AML-193 (cell line): ENCODE measurements around the gene MTTP.

Source experiments
- DNase-seq, 2 experiments: peaks; one replicate each; lab custom pipeline; 2025; lab: John Stamatoyannopoulos, UW

The MTTP gene

DNA sequence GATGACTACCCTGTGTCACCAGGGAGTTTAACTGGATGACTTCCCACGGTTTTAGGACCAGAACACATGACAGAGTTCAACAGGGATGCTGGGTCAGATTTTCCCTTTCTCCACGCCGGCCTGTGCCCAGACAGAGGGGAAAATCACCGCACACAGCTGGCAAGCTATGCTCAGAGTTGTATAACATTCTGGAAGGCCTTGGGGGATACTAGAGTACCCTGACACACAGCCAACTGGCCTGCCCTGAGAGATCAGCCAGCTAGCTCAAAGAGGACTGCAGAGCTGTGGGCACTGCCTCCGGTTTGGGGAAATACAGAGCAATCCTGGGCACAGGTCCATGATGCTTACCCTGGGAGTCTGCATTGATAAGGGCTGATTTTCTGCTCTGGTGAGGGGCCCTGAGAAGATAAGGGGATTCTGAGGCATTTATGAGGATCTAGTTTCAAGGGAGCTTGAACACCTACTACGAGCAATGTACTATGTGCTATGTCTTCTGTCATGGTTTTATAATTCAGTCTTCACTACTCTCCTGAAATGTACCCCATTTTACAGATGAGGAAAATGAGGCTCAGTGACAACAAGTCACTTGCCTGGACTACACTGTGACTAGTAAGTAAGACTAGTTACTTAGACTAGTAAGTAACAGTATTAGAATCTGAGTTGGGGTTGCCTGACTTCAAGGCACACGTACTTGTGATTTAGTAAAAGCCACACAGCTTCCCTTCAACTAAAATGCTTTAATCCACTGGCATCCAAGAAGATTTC lies 68.3 kb downstream of the MTTP start:
- no peak for DNase-seq

DNA sequence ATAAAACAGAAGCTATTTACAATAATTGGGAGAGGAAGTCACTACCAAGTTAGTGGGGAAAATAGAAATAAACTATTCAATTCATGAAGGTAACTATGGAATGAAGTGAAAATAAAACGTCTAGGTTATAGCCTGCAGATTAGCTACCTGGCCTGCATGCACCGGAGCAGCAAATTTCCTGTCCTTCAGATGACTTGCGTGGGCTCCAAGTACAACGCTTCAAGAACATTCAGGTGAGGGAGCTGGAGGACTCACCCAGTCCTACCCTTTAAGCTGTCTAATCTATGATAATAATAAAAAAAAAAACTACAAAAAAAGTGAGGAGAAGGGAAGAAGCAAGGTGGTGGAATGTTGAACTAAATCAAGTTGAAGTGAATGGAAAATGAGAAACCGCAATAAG lies 69.8 kb downstream of the MTTP start:
- no peak for DNase-seq

DNA sequence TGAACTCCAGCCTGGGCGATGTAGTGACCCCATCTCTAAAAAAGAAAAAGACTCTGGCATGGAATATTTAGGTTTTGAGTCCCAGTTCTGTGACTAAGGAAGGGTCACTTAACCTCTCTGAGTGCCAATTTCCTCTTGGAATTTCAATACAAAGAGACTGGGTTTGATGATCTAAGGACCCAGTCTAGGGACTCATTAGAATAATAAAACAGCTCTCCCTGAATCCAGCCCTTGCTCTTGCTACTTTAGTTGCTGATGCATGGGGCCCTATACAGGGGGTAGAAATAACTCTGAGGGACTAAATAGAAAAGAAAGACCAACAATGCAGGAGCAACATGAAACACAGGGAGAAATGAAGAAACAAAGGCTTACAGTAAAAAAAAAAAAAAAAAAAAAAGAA lies 70.4 kb downstream of the MTTP start:
- DNase-seq: no peak

DNA sequence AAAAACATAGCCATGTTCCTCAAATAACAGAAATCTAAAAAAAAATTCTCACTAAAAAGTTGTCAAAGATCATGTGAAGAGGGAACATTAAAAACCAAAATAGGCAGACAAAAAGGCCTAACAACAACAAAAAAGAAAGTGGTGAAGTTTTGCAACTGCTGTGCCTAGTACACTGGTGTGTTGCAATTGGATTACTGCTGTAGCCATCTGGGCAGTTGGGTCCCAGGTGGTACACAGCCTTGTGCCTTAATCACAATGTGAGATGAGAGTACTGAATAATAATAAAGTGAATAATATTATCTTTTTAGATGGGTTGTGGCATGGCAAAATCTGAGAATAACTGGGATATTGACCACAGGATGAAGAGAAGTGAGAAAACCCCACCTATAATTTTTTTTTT lies 71.0 kb downstream of the MTTP start:
- DNase-seq: no peak

DNA sequence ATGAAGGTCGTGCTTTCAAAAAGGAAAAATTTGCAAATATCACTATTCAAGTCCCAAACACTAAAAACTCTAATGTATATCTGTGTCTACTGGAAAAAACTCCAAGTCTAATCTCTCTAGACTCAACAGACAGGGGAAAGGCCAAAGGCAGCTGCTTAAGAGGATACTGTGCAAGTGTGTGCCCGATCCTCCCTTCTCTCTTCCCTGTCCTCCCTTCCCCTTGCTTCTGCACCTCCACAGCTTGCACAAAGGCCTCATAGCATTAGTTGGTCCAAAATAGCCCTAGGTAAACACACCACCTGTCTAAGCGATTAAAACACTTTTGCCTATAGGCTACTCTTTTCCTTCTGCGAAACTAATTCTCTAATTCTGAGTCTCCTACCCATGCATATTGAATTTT lies 72.4 kb downstream of the MTTP start:
- no peak for DNase-seq

DNA sequence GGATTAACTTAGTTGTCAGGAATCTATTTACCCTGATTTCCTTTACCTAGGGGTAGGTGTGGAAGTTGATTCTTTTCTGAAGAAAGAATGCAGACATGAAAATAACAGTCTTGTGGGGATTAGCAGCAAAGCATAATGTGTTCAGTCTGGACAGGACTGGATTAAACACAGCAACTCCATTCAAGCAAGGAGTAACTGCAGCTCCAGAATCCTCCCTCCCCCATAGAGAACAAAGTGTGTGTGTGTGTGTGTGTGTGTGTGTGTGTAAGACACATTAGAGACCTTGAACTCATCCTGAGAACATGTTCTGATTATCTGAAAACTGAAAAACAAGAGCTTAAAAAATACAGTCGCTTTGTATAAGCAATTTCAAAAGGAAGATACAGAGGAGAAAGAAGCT lies 73.7 kb downstream of the MTTP start:
- DNase-seq: no peak

DNA sequence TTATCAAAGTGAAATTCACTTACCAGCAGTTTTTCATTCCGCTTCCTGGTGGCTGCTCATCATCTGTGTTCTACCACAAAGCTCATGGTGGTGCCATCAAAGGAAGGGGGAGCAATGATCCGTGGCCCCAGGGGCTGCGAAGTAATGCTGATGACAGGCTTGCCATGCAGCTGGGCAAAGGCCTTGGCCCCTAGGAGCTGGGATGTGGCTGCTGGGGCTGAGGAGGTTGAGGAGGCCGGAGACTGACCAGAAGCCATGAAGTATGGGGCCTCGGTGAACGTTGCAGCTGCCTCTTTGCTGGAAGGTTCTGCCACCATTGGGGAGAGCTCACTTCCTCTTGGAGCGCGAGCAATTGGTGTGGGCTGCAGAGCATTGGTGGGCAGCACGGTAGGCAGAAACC lies 74.6 kb downstream of the MTTP start:
- no peak for DNase-seq

DNA sequence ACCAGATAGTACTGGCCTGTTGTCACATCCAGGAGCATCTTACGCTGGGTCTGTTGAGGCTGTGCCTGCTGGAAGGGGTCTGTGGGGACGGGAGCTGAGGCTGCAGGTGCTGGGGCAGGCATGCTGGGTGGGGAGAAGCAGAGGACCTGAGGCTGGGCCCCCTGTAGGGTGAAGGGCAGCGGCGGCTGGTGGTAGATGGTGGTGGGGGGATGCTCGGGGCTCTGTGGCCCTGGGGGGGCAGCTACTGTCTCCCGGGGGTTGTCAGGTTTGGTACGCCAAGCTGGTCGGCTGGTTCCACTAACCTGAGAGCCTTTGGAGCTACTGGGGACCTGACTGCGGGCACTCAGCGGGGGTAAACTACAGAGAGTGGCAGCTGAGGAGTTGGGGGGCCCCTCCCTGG lies 75.2 kb downstream of the MTTP start:
- no peak for DNase-seq

DNA sequence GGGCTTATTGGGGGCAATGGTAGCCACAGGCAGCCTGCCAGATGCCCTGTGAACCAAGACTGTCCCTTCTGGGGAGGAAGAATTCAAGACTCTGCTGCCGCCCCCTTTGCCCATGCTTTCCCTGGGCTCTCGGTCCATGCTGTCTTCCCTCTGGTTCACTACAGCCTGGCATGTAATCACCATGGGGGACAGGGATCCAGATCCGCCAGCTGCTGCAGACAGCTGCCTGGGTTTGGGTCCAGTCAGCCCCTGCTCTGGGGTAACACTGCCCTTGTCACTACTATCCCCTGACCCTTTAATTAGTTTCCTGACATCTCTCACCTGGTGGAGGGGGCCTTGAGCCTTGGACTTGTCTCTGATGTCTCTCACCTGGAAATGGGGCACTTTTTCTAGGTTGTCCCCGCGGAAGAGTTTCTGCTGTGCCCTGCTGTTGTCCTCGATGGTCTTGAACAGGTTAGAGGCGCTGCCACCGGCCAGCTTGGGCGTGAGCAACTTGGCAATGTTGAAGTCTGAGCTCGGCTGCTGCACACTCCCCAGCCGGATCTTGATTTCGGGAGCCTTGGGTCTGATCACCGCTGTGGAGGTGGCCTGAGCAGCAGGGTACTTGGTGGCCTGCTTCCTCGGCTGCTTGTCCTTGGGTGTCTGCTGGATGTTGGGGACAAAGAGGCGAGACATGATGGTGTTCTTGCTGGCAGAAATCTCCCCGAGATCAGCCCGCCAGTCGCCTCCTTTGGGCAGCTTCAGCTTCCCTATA lies 76.6 kb downstream of the MTTP start:
- no peak for DNase-seq

DNA sequence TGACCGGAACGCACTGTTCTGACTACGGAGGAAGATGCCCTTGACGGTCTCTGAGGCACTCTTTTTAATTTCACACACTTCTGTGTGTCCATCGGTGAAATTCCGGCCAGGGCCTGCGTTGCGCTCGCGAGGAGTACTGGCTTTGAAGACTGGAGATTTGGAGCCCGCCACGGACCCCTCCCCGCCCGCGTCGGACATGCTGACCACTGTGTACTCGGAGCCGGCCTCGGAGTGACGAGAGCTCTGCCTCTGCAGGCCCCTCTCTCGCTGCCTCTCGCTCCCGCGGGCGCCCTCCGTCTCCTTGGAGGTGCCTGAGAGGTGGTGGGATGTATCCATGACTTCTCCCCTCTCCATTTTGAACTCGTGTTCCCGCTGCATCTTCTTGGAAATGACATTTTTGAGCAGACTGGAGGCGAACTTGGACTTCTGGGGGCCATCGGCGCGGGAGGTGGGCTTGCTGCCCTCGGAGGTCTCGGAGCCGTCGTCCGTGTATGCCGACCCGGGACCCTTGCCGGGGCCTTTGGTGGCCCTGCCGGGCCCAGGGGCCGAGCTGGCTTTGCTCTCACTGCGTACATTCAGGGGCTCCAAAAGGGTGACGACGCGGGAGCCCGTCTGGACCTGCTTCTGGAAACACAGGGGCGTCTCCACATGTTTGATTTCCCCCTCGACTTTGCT lies 77.3 kb downstream of the MTTP start:
- no peak for DNase-seq

DNA sequence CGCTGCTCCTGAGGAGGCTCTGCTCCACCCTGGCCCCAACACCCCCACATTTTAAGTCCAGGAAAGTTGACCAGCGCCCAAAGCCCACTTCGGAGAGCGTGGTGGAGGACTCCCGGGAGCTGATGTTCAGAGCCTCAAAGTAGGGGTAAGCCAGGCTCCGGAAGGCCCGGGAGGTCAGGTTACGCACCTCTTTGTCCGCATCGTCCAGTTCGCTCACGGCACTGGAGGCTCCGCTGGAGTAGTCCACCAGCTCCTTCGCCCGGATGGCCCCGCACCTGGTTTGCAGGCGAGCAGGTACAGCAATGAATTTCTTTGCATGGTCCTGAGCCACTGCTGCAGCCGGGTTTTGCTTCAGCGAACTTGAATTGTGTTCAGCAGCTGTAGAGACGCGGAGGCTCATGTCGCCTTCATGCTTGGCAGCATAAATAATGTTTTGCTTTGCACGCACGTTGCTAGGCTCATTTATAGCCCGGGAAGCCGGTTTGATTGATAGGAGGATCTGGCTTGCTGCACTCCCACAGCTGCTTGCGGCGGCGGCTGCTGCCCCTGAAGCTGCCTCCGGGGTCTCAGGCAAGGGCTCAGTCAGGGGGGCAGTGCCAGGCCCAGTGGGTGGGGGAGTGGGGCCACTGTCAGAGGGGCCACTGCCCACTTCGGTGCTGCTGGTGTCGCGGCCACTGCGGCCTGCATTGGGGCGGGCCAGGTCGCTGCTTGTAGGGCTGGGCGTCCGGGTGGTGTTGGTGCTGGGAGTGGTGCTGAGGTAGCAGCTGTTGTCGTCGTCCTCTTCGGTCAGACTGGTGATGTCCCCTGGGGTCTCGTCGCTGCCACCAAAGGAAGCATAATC lies 78.2 kb downstream of the MTTP start:
- no peak for DNase-seq

DNA sequence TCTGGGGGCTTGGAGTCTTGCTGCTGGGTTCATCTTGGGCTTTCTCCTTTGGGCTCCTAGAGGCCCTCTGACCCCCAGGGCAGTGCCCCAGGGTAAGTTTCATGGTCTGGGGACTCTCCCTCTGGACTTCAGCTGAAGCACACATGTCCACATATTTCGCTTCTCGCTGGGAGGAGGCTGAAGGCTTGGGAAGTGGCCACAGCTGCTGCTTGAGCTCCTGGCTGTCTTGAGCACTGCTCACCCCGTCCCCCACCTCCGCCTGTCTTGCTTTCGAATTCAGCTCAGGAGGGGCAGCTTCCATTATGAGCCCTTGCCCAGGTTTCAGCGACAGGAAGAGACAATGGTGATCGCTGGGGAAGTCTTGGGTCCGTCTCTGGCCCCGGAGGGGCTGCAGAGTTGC lies 79.3 kb downstream of the MTTP start:
- no peak for DNase-seq

DNA sequence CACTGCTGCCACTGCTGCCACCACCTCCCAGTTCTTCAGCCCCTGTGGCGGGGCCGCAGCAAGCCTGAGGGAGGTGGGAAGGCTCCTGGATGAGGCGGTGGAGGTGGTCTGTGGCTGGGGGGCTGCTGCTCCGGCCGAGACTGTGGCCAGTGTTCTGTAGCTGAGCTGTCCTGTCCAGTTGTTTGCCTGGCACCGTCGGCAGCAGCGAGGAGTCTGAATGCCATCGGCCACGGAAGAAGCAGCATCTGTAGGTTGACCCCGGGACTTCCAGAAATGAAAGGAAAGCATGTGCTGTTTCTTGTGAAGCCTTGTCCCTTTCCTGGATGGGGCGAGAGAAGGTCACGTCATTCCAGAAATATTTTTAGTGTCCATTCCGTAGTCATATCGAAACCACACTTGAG lies 79.7 kb downstream of the MTTP start:
- no peak for DNase-seq

DNA sequence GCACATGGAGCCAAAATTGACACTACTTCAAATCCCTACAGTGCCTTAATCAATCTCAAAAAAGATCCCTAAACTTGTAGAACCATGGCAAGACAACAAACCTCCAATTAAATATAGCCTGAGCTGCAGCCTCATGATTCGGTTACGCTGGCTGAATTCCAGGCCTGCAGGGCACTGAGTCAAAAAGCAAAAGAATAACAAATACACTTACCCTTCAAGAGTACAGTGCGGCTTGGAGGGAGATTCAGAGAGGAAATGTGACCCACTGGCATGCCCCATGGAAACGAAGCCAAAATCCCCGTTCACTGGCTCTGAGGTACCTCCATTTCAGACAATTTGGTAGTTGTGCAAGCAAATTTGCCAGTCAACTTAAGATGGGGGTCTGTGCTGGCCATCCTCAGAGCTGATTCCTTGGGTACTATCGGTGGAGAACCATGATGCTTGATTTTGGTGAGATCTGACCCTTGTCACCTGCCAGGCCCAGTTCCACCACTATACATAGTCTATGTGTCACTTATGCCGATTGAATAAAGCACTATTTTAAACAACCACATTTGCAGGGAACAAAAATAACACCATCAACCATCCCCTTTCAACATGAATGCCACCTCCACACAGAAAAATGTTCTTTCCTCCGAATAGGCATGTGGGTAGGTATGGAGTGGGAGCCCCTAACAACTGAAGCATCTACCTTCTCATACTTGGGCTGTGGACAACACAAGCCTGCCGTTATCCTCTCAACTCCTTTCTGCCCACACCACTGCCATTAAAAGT lies 80.9 kb downstream of the MTTP start:
- DNase-seq: no peak

DNA sequence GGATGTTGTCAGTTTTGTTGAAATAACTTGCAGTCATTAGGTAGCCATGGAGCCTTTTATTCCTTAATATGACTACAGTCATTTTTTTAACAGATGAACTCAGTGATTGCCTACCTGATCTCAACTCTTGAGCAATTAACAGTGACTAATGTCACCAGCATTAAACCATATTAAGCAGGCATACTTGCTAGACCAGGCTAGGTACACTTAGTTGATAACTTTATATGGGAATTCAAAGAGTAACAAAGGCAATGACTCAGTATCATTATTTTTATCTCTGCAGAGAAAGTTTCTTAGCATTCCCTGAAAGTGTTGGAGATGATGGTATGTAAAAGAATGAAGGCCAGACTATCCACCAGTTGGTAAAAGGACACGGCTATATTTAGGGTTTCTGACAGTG lies 83.2 kb downstream of the MTTP start, which contains the start of gene C4orf54:
C4orf54 (minus strand) TSS at position 31 of the 400 bp plus-strand sequence. CDS start 3,180 bp downstream, outside the sequence.
- DNase-seq: no peak

DNA sequence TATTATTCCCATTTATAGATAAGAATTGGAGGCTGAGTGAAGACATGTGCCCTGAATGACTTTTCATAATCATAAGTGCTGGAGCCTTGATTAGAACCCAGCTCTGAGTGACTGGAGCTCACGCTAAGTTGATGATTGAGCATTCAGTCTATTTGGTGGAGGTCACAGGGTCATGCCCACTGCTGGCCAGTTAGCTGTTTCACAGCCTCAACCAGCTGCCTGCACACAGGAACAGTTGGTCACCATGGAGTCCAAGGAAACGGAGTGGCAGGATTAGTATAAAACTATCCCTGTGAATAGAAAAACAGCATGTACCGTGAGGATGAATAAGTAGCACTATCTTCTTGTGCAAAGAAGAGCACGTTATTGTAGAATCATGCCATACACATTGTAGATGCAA lies 84.0 kb downstream of the MTTP start:
- DNase-seq: no peak

DNA sequence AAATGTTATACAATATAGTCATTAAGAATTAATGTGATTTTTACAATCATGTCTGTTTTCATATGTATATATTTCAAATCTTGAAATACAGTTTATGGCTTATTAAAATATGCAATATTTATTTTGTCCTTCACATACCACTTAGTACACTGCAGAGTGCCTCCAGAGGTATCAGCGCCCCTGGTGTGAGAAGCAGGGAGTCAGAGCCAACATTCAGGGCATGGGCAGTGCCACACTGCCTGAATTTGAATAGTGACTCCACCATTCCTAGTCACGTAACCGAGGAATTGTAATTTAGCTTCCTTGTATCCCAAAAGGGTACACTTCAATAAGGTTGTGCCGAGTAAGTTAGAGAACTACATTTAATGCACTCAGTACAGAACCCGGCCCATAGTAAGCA lies 87.3 kb downstream of the MTTP start:
- no peak for DNase-seq

DNA sequence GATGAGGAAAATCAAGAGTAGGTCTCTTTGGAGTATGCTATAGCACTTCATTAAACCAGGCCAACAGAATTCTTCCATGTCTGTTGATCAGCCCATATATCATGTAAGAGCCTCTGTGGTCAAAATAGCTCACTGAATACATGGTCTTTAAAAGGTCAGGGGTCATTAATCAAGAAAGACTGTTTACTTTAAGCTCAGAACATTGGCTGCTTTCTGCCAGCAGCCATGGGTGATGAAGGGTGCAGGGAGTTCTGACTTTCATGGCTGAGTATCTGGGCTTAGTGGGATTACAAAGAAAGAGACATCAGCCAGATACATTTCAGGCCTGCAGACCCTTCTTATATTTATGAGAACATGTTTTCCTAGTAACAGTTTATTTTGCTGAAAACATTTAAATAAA lies 90.1 kb downstream of the MTTP start:
- no peak for DNase-seq

DNA sequence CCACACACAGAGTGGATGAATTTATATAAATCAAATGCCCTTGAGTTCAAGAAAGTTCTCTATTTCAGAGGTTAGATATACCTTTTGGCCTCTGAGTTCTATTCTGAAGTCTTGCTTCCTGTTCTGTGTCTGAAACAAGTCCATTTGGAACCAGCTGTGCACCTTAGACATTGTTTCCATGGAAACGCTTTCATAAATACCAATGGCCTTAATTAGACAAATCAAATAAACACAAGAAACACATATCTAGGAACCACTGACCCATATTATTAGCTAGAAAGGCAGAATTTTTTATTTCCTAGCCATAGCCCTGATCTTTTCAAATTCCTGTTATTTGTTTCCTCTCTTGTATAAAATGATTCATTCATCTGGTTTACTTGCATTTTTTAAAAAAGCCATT lies 91.4 kb downstream of the MTTP start:
- DNase-seq: no peak

DNA sequence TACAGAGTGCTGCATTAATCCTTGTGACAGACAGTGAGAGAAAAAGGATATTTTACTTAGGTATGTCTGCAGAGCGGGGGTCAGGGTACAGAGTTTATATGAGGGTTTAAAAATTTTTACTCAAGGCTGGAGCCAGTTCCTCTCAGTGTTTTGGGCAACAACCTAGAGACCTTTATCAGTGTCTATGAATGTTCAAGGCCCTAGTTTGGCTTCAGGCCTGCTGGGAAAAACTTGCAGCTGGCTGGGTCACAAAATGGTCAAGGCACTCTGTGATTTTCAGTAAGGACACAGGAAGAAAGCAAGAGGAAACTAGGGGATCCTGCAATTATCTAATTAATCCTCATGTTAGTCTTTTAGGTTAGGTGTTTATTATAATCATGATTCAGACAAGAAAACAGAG lies 93.8 kb downstream of the MTTP start:
- no peak for DNase-seq

DNA sequence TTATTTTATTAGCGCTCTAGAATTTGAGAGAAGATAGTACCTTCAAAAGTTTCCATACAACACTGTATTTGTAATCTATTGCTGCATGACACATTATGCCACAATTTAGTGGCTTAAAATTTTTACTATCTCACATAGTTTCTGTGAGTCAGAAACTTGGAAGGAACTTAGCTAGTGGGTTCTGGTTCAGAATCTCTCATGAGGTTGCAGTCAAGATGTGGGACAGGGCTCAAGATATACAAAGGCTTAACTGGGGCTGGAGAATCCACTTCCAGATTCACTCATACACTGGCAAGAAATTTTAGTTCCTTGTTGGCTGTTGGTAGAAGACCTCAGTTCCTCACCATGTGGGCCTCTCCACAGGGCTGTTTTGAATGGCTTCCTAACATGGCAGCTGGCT lies 94.5 kb downstream of the MTTP start:
- DNase-seq: no peak
